K562 (cell line): ENCODE measurements around the gene ARID5B. TPM values are rescaled to one million over a fixed set of nuclear protein-coding genes. Genes with fewer than 3 reads are reported as not detected.

Source experiments
- CBX2 ChIP-seq: fragments of 200-600 bp; sonication (generic); IDR thresholded peaks from one replicate; pipeline ENCODE4 v1.6.1; 2012; ENCODE audit warnings: mild to moderate bottlenecking, low read length, inconsistent platforms; ENCODE audit not compliant: insufficient read depth, poor library complexity, severe bottlenecking
- CLOCK ChIP-seq: fragments of 250-450 bp; sonication (Bioruptor Pico); IDR thresholded peaks from 2 replicates; pipeline ENCODE4 v1.4.0; 2020; ENCODE audit warnings: mild to moderate bottlenecking, moderate library complexity, borderline replicate concordance
- GABPB1 ChIP-seq: sonication (generic); formaldehyde crosslinking; IDR thresholded peaks from 2 replicates; pipeline ENCODE4 v1.8.0; 2022; ENCODE audit warnings: mild to moderate bottlenecking, missing genetic modification reagents
- KAT8 ChIP-seq: fragments of 450-650 bp; IDR thresholded peaks from 2 replicates; pipeline ENCODE4 v1.6.1; 2016; ENCODE audit warnings: low read depth, mild to moderate bottlenecking
- MCM5 ChIP-seq: fragments of 450-650 bp; IDR thresholded peaks from 2 replicates; pipeline ENCODE4 v1.6.1; 2016; ENCODE audit warnings: low read depth
- MEF2D ChIP-seq: conservative IDR thresholded peaks from 2 replicates; pipeline ENCODE4 v1.6.1; 2016; ENCODE audit warnings: low read depth, missing genetic modification characterization, missing compliant biosample characterization
- NCOA4 ChIP-seq: fragments of 450-650 bp; IDR thresholded peaks from 2 replicates; pipeline ENCODE4 v1.6.1; 2018; ENCODE audit warnings: mild to moderate bottlenecking; ENCODE audit not compliant: partially characterized antibody
- NCOR1 ChIP-seq: fragments of 450-650 bp; IDR thresholded peaks from 2 replicates; pipeline ENCODE4 v1.6.1; 2016; ENCODE audit warnings: mild to moderate bottlenecking, moderate library complexity
- NR1H2 ChIP-seq: sonication (generic); formaldehyde crosslinking; IDR thresholded peaks from 2 replicates; pipeline ENCODE4 v1.4.0; 2020; ENCODE audit warnings: mild to moderate bottlenecking, missing genetic modification reagents
- PATZ1 ChIP-seq: fragments of 250-450 bp; sonication (Bioruptor Pico); IDR thresholded peaks from 2 replicates; pipeline ENCODE4 v1.5.0; 2020; ENCODE audit warnings: mild to moderate bottlenecking, borderline replicate concordance
- PRPF4 ChIP-seq: fragments of 200-400 bp; formaldehyde crosslinking; IDR thresholded peaks from one replicate; pipeline ENCODE4 v1.6.1; 2017; ENCODE audit warnings: low read length, low read depth, mild to moderate bottlenecking; ENCODE audit not compliant: insufficient read depth, poor library complexity, severe bottlenecking
- RBM14 ChIP-seq: fragments of 200-400 bp; formaldehyde crosslinking; IDR thresholded peaks from 2 replicates; pipeline ENCODE4 v1.6.1; 2018; ENCODE audit warnings: low read depth, mild to moderate bottlenecking, low read length, moderate library complexity, borderline replicate concordance; ENCODE audit not compliant: insufficient read depth
- SIN3B ChIP-seq: fragments of 450-650 bp; IDR thresholded peaks from 2 replicates; pipeline ENCODE4 v1.6.1; 2017; ENCODE audit warnings: low read depth, mild to moderate bottlenecking, moderate library complexity
- SMARCC2 ChIP-seq: fragments of 450-650 bp; IDR thresholded peaks from 2 replicates; pipeline ENCODE4 v1.6.1; 2017; ENCODE audit warnings: antibody characterized with exemption, moderate library complexity, mild to moderate bottlenecking, low read depth
- XRCC5 ChIP-seq: fragments of 200-400 bp; formaldehyde crosslinking; IDR thresholded peaks from 2 replicates; pipeline ENCODE4 v1.6.1; 2017; ENCODE audit warnings: low read depth, mild to moderate bottlenecking, low read length
- ZBTB5 ChIP-seq: fragments of 450-650 bp; IDR thresholded peaks from 2 replicates; pipeline ENCODE4 v1.6.1; 2017; ENCODE audit warnings: antibody characterized with exemption
- ZC3H4 ChIP-seq: sonication (generic); formaldehyde crosslinking; IDR thresholded peaks from 2 replicates; pipeline ENCODE4 v1.9.0; 2021; ENCODE audit warnings: missing genetic modification reagents, borderline replicate concordance
- ZFP30 ChIP-seq: fragments of 250-450 bp; sonication (Bioruptor Pico); IDR thresholded peaks from 2 replicates; pipeline ENCODE4 v1.8.0; 2022; ENCODE audit warnings: moderate library complexity, mild to moderate bottlenecking, inconsistent platforms, borderline replicate concordance
- ZNF174 ChIP-seq: fragments of 250-450 bp; sonication (Bioruptor Pico); IDR thresholded peaks from 2 replicates; pipeline ENCODE4 v1.4.0; 2020; ENCODE audit warnings: mild to moderate bottlenecking
- ZNF197 ChIP-seq: fragments of 200-800 bp; sonication (Bioruptor generic); IDR thresholded peaks from 2 replicates; pipeline ENCODE4 v1.6.1; 2016; ENCODE audit warnings: low read depth, missing genetic modification characterization, missing compliant biosample characterization
- ZNF79 ChIP-seq: fragments of 250-450 bp; sonication (Bioruptor Pico); IDR thresholded peaks from 2 replicates; pipeline ENCODE4 v1.4.0; 2020; ENCODE audit warnings: low read depth, mild to moderate bottlenecking, moderate library complexity
- polyA plus RNA-seq, 8 experiments: library from polyadenylated mRNA; depleted of rRNA in 4 of 8; stranded (reverse) in 5 of 8; unstranded in 3 of 8; fragments of >200 nt; fragmentation: Nextera tagmentation in 2 of 8; fragmentation: Illumina TruSeq in 1 of 8; extraction: Ambion mirVana in 2 of 8; extraction: Trizol in 1 of 8; gene quantifications; 2 replicates each; pipeline versions ENCODE4 v1.2.1 to v1.2.3, GENCODE V29; 2011 to 2014; ENCODE audit warnings: inconsistent platforms in 1 of 8, missing spikeins in 1 of 8
- total RNA-seq, 7 experiments: library from RNA; depleted of rRNA in 6 of 7; stranded (reverse); fragments of >200 nt in 6 of 7; fragmentation: Illumina TruSeq in 2 of 7; extraction: Trizol in 2 of 7; gene quantifications; 2 replicates each; pipeline versions ENCODE4 v1.2.1 to v1.2.3, GENCODE V29; 2011 to 2021; ENCODE audit warnings: low replicate concordance in 1 of 7

The ARID5B gene
- total and polyA plus RNA-seq, 9 of the 15 experiments (the other 6 are each of a cell fraction or from before 2014, with no cell fraction given), result 0.48 to 1.6 (median 0.80) TPM

DNA sequence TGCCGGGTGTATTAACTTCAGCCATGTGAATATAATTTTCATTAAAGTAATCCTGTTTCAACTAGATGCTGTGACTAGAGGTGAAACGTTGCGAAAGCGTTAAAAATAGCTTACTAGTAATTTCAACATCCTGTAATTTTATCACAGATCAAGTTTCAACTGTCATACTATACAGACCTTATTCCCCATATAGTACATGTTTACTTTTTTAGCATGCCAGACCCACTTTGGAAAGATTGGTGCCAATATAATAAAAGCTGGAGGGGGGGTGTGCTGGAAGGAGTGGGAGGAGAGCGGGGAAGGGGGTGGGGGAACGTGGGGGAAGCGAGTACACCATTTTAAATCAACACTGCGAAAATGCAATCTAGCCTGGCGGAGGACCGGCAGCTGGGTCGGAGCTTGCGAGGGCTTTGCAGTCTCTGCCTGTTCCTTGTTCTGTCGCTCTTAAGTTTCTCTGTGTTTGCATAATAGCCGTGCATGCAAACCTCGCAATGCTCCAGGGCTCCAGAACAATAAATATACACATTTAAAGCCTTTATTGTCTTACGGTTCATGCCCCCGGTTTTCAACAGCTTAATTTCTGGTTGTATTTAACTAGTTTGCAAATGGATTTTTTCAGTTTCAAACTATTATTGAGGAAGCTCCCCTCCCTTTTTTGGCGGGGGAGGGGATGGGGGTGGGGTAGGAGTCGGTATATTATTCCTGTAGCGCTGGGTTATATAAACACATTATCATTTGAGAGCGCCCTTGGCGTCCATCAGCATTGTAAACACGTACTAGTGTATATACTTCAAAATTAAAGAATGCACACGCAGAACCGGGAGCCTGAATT lies 1.3 kb upstream of the ARID5B start (continued):
- TF ChIP-seq PATZ1 (CRISPR knock-in tag) (no peak), NCOR1 (no peak), ZC3H4 (CRISPR knock-in tag) (no peak), CLOCK (CRISPR knock-in tag) (no peak), PRPF4 (no peak), ZNF197 (CRISPR knock-in tag) (no peak), NCOA4 (no peak), XRCC5 (no peak), ZFP30 (CRISPR knock-in tag) (no peak), ZNF79 (CRISPR knock-in tag) (no peak), RBM14 (no peak), NR1H2 (CRISPR knock-in tag) (no peak), GABPB1 (CRISPR knock-in tag) (no peak), SMARCC2 (no peak), ZBTB5 (no peak), KAT8 (no peak), MCM5 (no peak), ZNF174 (CRISPR knock-in tag) (no peak), MEF2D (peak; percentile 66), CBX2 (no peak), SIN3B (no peak)
